Left lung (tissue), 10 donors: ENCODE results near the gene SP7. TPM values are rescaled to one million over a fixed set of nuclear protein-coding genes. Genes with fewer than 3 reads are reported as not detected.

ENCODE experiments used
- ATAC-seq: fragments of 200-7000 bp; cut with Tn5 transposase; one replicate; pipeline ENCODE4 v1.9.1; 2020; ENCODE audit warnings: moderate library complexity
- DNase-seq, 4 donors: peaks; one replicate each; pipeline ENCODE4 v3.0.0-alpha.2; 2013 to 2020
- H3K27ac ChIP-seq, 2 donors: fragments of 200-600 bp; sonication (generic) in 1 of 2; one replicate each; pipeline versions ENCODE4 v1.5.0 to v1.8.0; 2020 to 2021
- H3K27me3 ChIP-seq, 2 donors: fragments of 200-600 bp; sonication (generic) in 1 of 2; one replicate each; pipeline versions ENCODE4 v1.5.0 to v1.8.0; 2020 to 2021
- H3K36me3 ChIP-seq, 2 donors: fragments of 200-600 bp; sonication (generic) in 1 of 2; one replicate each; pipeline versions ENCODE4 v1.5.0 to v1.8.0; 2020 to 2021
- H3K4me1 ChIP-seq, 2 donors: fragments of 200-600 bp; one replicate each; pipeline ENCODE4 v1.8.0; 2021
- H3K4me3 ChIP-seq, 2 donors: fragments of 200-600 bp; sonication (generic) in 1 of 2; one replicate each; pipeline versions ENCODE4 v1.5.0 to v1.8.0; 2020 to 2021; ENCODE audit warnings: mild to moderate bottlenecking in 1 of 2
- H3K9me3 ChIP-seq, 2 donors: fragments of 200-600 bp; sonication (generic) in 1 of 2; one replicate each; pipeline versions ENCODE4 v1.5.0 to v1.8.0; 2020 to 2021
- CTCF ChIP-seq, 2 donors: fragments of 200-600 bp; sonication (generic) in 1 of 2; IDR thresholded peaks; one replicate each; pipeline versions ENCODE4 v1.5.0 to v1.8.0; 2021; ENCODE audit warnings: antibody characterized with exemption in 2 of 2
- intact Hi-C, 2 donors: fragments of 100-400 bp; cut with DNase I; formaldehyde crosslinking; loops; one replicate each; pipeline versions ENCODE4 v1.11.2 to v1.14.2; 2022
- polyA plus RNA-seq, 6 donors: library from polyadenylated mRNA; unstranded; fragments of 120-200 nt; gene quantifications; one replicate each; pipeline ENCODE4 v1.2.1, GENCODE V29; 2013; ENCODE audit not compliant: insufficient read length in 6 of 6
- total RNA-seq, 2 donors: library from RNA; stranded (reverse); fragmentation: NEBNext Ultra II Directional; extraction: Animal tissue kit (Norgen Biotek cat#: 25700); gene quantifications; one replicate each; pipeline ENCODE4 v1.2.1, GENCODE V29; 2021
- donor health status: DM: no; HTN: yes; CAD: no.
- donor health status: DM: no; HTN: no; CAD: no.

Gene SP7
- total and polyA plus RNA-seq, 8 donors = 0.11 to 0.64 (median 0.15) TPM; not detected in 1

- H3K4me3 ChIP-seq = peak overlapping the region; percentile 38 to 56
- no peak for TF ChIP-seq CTCF (IDR thresholded peaks at IDR 0.05)
- H3K36me3 ChIP-seq = no peaks in the 10 kb centered on the region
- DNase-seq = peak in 1 of 4 donors; percentile 37
- peak overlapping the region; percentile 70 to 76 for H3K27ac ChIP-seq
- ATAC-seq = peak; percentile 10
- peaks cover 9 to 16% of the 10 kb centered on the region in 2 donors for H3K4me1 ChIP-seq
- H3K9me3 ChIP-seq = no peaks in the 10 kb centered on the region
- intact Hi-C loops = no loop called here
- H3K27me3 ChIP-seq = no peaks in the 10 kb centered on the region
These were observed 9.5 kb upstream of the SP7 start for GRCh38 chr12:53345486-53346188.

GRCh38 chr12:53344824-53345485 is 8.8 kb upstream of the SP7 start:
- intact Hi-C loops = no loop called here
- peak in 1 of 2 donors; percentile 59 for TF ChIP-seq CTCF (IDR thresholded peaks at IDR 0.05)
- Histone ChIP-seq H3K27ac (peak overlapping the region; percentile 70 to 76), H3K27me3 (peaks cover 0 to 2% of the 10 kb centered on the region in 2 donors), H3K36me3 (no peaks in the 10 kb centered on the region), H3K4me1 (peaks cover 9 to 16% of the 10 kb centered on the region in 2 donors), H3K4me3 (peak overlapping the region; percentile 38 to 56), H3K9me3 (no peaks in the 10 kb centered on the region)
- DNase-seq = peak; percentile 70 to 90 (median 88)
- peak; percentile 92 for ATAC-seq

- no peak for TF ChIP-seq CTCF (IDR thresholded peaks at IDR 0.05)
- intact Hi-C loops = no loop called here
- H3K36me3 ChIP-seq = no peaks in the 10 kb centered on the region
- peak overlapping the region; percentile 38 to 56 for H3K4me3 ChIP-seq
- ATAC-seq (no peak), DNase-seq (no peak)
- H3K9me3 ChIP-seq = no peaks in the 10 kb centered on the region
- peak overlapping the region; percentile 70 to 76 for H3K27ac ChIP-seq
- peaks cover 0 to 7% of the 10 kb centered on the region in 2 donors for H3K27me3 ChIP-seq
- H3K4me1 ChIP-seq = peaks cover 9 to 16% of the 10 kb centered on the region in 2 donors
These were observed 8.3 kb upstream of the SP7 start for GRCh38 chr12:53344487-53344823.

- Histone ChIP-seq H3K4me3 (no peak overlapping the region), H3K9me3 (no peaks in the 10 kb centered on the region), H3K27me3 (peaks cover 0 to 11% of the 10 kb centered on the region in 2 donors), H3K27ac (no peak overlapping the region), H3K4me1 (peaks cover 9 to 16% of the 10 kb centered on the region in 2 donors), H3K36me3 (no peaks in the 10 kb centered on the region)
- intact Hi-C loops = no loop called here
- TF ChIP-seq CTCF (IDR thresholded peaks at IDR 0.05) = no peak
- DNase-seq (no peak), ATAC-seq (no peak)
These were observed 7.8 kb upstream of the SP7 start for GRCh38 chr12:53343969-53344368.

DNA sequence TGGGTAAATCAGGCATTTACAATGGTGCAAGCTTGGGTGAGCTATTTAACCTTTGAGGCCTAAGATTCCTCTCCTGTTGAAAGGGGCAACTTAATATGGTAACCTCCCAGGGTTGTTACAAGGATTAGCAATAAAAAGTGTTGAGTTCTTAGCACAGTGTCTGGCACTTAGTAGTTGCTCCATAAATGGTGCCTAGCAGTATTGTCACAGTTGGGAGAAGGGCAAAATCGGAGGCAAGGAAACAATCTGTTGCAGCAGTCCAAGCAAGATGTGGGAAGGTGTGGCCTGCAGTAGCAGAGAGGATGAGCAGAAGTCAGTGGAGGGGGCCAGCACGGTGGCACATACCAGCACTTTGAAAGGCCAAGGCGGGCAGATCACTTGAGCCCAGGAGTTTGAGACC is 7.3 kb upstream of the SP7 start:
- ATAC-seq (no peak), DNase-seq (no peak)
- H3K4me1 ChIP-seq = peaks cover 9 to 16% of the 10 kb centered on the region in 2 donors
- intact Hi-C loops = no loop called here
- H3K4me3 ChIP-seq = no peak overlapping the region
- H3K9me3 ChIP-seq = no peaks in the 10 kb centered on the region
- H3K27me3 ChIP-seq = peaks cover 0 to 17% of the 10 kb centered on the region in 2 donors
- H3K36me3 ChIP-seq = no peaks in the 10 kb centered on the region
- no peak for TF ChIP-seq CTCF (IDR thresholded peaks at IDR 0.05)
- no peak overlapping the region for H3K27ac ChIP-seq
